Activated naive CD4-positive, alpha-beta T cell treated with anti-CD3 and anti-CD28 coated beads, Interleukin-2, amount 50 U/mL, for 16 hours (primary cell): ENCODE data around the gene LNPEP.
"Not testable (repeated sequence)": the region's sequence is repeated elsewhere in the genome, so short reads cannot be mapped to it uniquely, and the experiment has no call there.

Source experiments
- DNase-seq: peaks from one replicate; pipeline ENCODE4 v3.0.0-alpha.2; 2020

The LNPEP gene

DNA sequence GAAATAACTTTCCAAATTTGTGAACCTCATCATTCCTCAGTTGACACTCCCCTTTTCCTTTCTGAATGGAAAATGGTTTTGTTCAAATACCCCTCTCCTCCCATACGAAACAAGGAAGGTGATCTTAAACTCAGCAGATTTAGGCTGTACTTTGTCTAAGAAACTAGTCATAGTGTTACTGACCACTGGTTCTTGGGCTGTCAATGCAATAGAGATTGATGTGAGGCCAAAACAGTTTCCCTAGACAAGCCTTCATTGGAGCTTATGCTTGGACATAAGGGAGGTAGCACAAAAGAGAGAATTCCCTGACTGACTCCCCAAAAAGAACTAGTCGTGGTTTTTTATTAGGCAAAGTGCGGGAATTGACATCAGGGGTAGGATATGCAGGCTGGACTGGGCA, 5.3 kb upstream of the LNPEP start:
- no peak for DNase-seq

DNA sequence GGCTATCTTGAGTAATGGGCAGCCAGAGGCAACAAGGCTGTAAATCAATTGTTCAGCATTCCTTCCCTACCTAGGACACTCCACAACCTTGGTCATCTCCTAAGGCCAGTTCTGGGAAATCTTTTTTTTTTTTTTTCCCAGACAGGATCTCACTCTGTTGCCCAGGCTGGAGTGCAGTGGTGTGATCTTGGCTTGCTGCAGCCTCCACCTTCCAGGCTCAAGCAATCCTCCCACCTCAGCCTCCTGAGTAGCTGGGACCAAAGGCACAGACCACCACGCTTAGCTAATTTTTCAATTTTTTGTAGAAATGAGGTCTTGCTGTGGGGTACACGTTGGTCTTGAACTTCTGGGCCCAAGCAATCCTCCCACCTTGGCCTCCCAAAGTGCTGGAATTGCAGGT, 4.8 kb upstream of the LNPEP start:
- not testable (repeated sequence) for DNase-seq

DNA sequence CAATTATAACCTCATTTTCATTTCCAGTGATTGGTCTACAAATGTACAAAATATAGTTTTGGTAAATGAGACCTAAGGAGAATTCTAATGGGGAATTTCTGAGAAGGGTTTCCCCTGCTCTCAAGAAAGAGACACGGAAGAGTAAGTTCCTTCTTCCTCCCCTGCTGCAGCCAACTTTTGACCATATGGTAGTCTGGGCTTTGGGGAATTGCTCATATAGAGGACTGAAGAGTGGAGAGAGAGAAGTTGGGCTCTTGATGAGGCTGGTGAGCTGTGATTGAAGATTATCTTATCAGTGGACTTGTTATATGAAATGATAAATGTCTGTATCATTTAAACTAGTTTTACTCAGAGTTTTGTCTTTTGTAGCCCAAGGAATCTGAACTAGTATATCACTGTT, 4.3 kb upstream of the LNPEP start:
- no peak for DNase-seq

DNA sequence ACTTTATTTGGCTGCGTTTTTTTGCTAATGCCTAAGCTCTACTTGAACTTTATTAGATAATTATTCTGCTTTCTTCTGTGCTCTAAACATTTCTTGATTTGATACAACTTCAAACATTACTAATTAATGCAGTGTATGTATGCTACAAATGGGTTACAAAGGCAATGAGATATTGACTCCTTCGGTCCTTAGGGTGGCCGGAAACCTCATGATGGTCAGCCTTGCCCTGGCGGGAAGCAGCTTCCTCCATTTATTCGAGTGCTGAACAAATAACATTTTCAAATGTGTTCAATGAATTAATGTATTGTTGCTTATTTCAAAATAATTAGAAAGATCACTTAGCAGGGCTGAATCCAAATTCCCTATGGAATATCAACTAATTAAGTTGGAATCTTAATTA, 3.9 kb upstream of the LNPEP start:
- DNase-seq: no peak

- no peak for DNase-seq
Observed at GRCh38 chr5:96933764-96934707, 1.8 kb upstream of the LNPEP start.

DNA sequence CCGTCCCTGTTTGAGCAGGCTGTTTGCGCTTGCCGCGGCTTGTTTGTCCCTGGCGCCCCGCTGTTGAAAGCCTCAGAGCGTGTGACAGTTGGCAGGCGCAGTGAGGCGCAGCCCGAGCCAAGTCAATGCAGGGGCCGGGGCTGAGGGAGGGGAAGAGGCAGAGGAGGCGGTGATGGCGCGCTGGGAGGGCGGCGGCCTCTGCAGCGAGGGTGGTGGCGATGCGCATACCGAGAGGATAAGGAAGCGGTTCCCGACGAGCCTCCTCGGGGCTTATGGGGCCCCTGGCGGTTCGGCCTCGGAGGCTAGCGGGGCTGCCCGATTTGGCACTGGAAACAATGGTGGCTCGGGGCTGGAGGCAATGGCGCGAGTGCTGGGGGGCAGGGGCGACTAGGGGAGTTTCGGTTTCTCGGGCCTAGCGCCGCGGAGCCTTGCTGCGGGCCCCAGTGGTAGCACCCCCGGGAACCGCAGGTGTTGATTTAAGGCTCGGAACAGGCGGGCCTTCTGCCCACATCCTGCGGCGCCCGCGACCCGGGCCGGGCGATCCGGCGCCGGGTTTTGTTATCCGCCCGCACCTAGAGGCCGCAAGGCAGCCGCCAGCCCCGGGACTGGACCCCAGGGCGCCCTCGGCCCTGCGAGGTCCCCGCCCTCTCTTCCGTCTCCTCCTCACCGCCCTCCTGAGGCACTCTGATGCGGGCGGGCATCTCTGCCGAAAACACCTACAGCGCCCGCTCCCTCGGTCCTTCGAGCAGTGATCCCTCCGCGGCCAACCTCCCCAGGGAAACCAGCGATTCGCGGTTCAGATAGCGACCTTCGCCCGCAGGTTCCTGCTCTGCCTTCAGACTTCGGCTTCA, 947 bp upstream of the LNPEP start:
- DNase-seq: peak; percentile 90

- DNase-seq: peak; percentile 51
Observed at GRCh38 chr5:96936431-96937320, 796 bp downstream of the LNPEP start.

- DNase-seq: no peak
Observed at GRCh38 chr5:96940586-96940985, 4.7 kb downstream of the LNPEP start.

DNA sequence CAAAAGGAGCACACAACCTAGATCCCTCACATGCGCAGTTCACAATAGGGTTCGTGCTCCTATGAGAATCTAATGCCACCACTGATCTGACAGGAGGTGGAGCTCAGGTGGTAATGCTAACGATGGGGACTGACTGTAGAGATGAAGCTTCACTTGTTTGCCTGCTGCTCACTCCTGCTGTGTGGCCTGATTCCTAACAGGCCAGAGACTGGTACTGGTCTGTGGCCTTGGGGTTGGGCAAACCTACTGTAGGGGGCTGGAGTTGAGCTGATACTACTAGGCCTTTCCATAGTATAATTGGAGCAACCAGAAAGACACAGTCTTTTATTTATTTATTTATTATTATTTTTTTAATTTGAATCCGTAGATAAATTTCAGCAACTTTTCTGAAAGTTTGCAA, 5.3 kb downstream of the LNPEP start:
- no peak for DNase-seq

- DNase-seq: no peak
Observed at GRCh38 chr5:96942078-96942477, 6.2 kb downstream of the LNPEP start.

DNA sequence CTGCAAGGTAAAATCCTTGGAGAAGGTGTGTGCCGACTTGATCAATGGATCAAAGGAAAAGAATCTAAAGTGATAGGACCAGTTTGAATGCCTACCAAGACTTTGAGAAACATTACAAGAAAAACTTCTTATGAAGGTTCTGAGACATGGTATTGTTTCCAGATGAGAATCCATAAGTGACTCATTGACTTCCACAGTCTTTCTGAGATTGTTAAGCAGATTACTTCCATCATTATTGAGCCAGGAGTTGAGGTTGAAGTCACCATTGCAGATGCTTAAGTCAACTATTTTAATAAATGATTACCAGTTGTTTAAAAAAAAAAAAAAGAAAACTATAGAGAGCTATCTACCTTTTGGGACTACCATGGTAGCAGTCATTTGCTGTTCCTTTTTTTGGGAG, 7.0 kb downstream of the LNPEP start:
- no peak for DNase-seq

DNA sequence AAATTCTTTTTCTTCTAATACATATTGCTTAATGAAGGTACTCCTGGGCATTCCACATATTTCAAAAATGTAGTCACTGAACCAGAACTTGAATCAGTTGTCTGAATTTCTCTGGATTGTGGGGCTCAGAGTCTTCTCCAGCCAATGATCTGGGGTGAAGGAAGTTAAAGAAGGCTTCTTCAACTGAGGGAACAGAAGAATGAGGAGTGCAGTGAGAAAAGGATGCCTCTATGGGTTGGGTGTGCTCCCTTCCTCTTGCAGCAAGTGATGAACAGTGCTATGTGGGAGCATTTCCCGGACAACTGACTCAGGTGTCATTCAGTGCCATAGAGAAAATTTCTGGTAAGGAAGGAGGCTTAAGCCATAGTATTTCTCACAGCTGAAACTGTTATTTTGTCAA, 7.9 kb downstream of the LNPEP start:
- no peak for DNase-seq

DNA sequence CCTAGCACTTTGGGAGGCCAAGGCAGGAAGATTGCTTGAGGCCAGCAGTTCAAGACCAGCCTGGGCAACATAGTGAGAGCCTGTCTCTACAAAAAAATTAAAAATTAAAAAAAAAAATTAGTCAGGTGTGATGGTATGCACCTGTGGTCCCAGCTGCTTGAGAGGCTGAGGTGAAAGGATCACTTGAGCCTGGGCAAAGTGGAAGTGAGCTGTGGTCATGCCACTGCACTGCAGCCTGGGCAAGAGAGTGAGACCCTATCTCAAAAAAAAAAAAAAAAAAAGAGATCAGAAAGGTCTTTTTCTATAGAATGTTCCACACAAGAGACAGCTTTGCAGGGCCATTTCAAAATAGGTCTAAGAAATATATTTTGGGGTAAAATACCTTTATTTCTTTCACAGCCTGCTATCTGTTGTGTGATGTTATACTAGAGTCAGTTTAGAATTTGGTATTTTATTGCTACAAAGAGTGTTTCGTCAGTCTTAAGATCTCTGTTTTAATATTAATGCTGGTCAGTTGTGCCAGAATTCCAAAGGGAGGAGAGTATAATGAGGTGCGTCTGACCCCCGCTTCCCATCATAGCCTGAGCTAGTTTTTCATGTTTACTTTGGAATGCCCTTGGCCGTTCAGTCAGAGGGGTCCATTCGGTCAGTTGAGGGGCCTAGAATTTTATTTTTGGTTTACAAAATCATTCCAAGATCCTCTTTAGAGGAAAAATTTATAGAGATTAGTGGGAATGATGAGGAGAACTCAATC, 9.4 kb downstream of the LNPEP start:
- DNase-seq: no peak

- no peak for DNase-seq
Observed at GRCh38 chr5:96946381-96946780, 10.5 kb downstream of the LNPEP start.

DNA sequence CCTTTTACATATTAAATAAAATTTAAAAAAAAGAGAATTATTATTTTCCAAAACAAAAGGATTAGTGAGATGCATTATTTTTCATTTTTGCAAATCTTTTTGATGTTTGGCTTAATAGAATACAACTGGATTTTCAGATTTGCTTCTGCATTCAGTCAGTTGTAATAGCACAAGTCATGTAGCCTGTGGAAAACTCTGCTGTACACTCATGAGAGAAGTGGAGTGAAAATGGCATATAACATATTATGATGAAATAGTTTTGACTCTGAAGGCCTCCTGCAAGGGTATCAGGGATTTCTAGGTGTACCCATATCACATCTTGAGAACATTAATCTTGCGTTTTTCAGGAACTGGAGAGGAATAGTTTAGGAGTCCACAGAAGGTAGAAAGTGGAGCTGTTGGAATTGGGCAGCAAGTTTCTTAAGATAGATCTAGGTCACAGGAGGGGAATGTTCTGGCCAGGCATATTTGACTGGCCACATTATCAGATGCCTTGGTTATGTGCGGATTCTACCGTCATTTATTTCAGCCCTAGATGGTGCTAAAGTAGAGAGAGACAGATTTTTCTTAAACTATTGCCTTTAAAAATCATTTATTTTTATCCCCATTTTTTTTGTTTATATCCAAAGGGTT, 16.4 kb downstream of the LNPEP start:
- DNase-seq: no peak

DNA sequence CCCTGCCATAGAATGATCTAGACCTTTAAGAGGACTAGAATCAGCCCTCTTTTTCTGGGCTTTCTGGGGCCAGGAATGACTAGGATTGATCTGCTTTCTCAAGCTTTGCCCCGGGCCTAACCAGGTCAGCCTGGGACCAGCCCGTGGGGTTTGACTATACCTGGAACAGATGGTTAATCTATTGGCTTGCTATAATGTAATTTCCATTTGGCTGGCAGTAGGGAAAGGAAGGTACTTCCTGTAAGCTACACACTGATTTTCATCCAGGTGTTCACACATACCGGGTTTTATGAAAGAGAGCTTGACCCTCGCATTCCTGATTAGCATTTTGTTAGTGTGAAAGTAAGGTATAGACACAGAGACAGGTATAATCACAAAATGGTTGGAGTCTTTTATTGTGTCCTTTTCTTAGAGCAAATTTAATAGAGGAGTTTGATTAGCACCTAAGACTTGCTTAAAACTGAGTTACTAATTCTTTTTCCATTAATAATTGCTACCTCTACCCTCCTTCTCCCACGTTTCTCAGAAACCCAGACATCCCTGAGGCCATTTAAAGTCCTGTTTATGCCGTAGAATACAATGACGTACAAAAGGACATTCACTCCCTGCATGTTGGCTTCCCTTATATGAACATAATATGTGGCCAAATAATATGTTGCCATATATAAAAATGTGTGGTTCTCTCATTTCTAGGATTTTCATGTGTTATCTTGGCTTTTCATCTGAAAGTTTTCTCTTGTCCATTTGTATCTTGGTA, 17.3 kb downstream of the LNPEP start:
- no peak for DNase-seq

DNA sequence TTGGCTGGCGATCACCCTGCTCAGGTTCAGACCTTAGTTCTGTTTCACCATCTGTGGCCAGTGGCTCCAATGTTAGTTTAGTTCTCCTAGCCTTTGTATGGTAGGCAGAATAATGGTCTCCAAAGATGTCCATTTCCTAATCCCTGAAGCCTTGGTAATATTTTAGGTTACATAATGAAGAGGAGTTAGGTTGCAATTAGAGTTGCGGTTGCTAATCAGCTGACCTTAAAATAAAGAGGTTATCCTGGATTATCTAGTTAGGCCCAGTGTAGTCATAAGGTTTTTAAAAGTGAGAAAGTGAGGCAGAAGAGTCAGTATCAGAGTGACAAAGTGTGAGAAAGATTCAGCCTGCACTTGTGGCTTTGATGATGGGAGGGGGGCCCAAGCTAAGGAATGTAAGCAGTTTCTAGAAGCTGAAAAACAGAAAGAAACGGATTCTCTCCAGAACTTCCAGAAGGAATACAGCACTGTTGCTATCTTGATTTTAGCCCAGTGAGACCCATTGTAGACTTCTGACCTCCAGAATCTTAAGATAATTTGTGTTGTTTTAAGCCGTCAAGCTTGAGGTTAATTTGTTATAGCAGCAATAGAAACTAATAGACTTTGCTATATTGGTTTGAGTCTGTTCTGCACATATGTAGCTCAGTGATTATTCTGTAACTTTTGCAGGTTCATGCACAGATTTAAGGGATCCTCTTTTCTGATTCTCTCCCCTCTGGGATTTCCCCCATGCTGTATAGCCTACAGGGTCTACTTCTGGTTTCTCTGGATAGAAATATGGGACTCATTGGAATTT, 21.6 kb downstream of the LNPEP start:
- DNase-seq: peak; percentile 42

GRCh38 chr5:96958977-96959376, 23.1 kb downstream of the LNPEP start:
- no peak for DNase-seq

- DNase-seq: no peak
Observed at GRCh38 chr5:96961053-96961452, 25.2 kb downstream of the LNPEP start.

DNA sequence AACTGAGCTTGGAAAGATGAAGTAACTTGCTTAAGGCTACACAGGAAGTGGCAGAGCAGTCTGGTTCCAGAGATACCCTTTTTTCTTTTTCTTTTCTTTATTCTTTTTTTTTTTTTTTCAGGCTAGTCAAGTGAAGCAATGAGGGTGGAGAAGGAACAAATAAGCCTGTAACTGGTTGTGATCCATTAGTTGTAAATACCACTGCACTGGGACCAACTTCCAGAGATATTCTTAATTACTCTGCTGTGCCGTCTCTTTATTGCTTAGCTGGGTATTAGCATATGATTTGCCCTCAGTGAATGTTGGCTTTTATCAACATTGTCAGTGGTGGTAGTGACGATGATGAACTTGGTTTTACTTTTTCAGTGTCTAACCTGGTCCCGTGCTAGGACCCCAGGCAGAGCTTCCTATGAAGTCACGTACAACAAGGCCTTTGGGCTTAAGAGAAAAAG, 26.7 kb downstream of the LNPEP start:
- no peak for DNase-seq
